ENCODE results near the gene MAML2.

DNA sequence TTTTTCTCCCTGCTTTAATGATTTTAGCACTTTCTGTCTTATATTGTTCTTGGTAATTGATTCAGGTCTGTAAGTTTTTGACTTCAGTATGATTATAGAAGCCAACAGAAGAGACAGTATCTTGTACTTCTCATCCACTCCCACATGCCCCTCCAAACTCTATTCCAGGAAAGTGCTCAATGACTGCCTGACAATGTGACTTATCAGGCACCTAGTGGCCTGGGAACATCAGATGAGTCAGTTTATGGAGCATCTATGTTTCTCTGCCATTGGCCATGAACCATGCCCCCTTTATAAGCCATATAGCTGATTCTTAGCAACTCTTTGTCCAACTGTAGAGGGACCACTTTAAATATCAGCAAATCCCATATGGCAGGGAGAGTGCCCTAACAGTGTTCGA, 239.9 kb downstream of the MAML2 start:
- TF ChIP-seq, protein P1, sequence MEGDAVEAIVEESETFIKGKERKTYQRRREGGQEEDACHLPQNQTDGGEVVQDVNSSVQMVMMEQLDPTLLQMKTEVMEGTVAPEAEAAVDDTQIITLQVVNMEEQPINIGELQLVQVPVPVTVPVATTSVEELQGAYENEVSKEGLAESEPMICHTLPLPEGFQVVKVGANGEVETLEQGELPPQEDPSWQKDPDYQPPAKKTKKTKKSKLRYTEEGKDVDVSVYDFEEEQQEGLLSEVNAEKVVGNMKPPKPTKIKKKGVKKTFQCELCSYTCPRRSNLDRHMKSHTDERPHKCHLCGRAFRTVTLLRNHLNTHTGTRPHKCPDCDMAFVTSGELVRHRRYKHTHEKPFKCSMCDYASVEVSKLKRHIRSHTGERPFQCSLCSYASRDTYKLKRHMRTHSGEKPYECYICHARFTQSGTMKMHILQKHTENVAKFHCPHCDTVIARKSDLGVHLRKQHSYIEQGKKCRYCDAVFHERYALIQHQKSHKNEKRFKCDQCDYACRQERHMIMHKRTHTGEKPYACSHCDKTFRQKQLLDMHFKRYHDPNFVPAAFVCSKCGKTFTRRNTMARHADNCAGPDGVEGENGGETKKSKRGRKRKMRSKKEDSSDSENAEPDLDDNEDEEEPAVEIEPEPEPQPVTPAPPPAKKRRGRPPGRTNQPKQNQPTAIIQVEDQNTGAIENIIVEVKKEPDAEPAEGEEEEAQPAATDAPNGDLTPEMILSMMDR (IDR thresholded peaks at IDR 0.05; ENCODE audit: borderline replicate concordance, extremely low read depth, low read length, poor library complexity, severe bottlenecking): no peak
- no peak for TF ChIP-seq EZH2 (IDR thresholded peaks at IDR 0.05; ENCODE audit: borderline replicate concordance, low read depth, low read length, severe bottlenecking)

Measured in DND-41 (cell line).